ENCODE data around the gene TNFSF4.

- TF ChIP-seq, protein P1, sequence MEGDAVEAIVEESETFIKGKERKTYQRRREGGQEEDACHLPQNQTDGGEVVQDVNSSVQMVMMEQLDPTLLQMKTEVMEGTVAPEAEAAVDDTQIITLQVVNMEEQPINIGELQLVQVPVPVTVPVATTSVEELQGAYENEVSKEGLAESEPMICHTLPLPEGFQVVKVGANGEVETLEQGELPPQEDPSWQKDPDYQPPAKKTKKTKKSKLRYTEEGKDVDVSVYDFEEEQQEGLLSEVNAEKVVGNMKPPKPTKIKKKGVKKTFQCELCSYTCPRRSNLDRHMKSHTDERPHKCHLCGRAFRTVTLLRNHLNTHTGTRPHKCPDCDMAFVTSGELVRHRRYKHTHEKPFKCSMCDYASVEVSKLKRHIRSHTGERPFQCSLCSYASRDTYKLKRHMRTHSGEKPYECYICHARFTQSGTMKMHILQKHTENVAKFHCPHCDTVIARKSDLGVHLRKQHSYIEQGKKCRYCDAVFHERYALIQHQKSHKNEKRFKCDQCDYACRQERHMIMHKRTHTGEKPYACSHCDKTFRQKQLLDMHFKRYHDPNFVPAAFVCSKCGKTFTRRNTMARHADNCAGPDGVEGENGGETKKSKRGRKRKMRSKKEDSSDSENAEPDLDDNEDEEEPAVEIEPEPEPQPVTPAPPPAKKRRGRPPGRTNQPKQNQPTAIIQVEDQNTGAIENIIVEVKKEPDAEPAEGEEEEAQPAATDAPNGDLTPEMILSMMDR (IDR thresholded peaks at IDR 0.05; ENCODE audit: low read depth, low read length): no peak
- TF ChIP-seq EZH2phosphoT487 (IDR thresholded peaks at IDR 0.05; ENCODE audit: low read depth): no peak
Measured at GRCh38 chr1:173176246-173176645, 30.9 kb downstream of the TNFSF4 start.

Measured in OCI-LY3 (cell line).